GM12864 (cell line): ENCODE measurements around the gene DRC7.
"Not testable (repeated sequence)": the region's sequence is repeated elsewhere in the genome, so short reads cannot be mapped to it uniquely, and the experiment has no call there.

ENCODE experiments used
- DNase-seq: peaks from one replicate; pipeline ENCODE4 v3.0.0-alpha.2; 2011; ENCODE audit warnings: low read depth
- H3K4me3 ChIP-seq: 2 replicates; pipeline ENCODE4 v1.5.1; 2011; ENCODE audit warnings: mild to moderate bottlenecking, low read depth, low read length, control low read depth
- CTCF ChIP-seq: IDR thresholded peaks from 2 replicates; pipeline ENCODE4 v1.5.1; 2011; ENCODE audit warnings: low read depth, mild to moderate bottlenecking, moderate library complexity, low read length, control low read depth, inconsistent platforms; ENCODE audit errors: missing control alignments

Gene DRC7

GRCh38 chr16:57708168-57708567, 13.6 kb downstream of the DRC7 start:
- no peak for TF ChIP-seq CTCF
- no peak for DNase-seq
- H3K4me3 ChIP-seq: no peak overlapping the region

GRCh38 chr16:57709663-57710062, 15.1 kb downstream of the DRC7 start:
- no peak for TF ChIP-seq CTCF
- DNase-seq: no peak
- H3K4me3 ChIP-seq: no peak overlapping the region

GRCh38 chr16:57711346-57711745, 16.7 kb downstream of the DRC7 start:
- no peak for DNase-seq
- no peak for TF ChIP-seq CTCF
- H3K4me3 ChIP-seq: no peak overlapping the region

- no peak overlapping the region for H3K4me3 ChIP-seq
- DNase-seq: no peak
- TF ChIP-seq CTCF: no peak
Observed at GRCh38 chr16:57711993-57712392, 17.4 kb downstream of the DRC7 start.

GRCh38 chr16:57712569-57712968, 18.0 kb downstream of the DRC7 start:
- not testable (repeated sequence) for H3K4me3 ChIP-seq, DNase-seq

- no peak overlapping the region for H3K4me3 ChIP-seq
- no peak for DNase-seq
- TF ChIP-seq CTCF: no peak
Observed at GRCh38 chr16:57713596-57713995, 19.0 kb downstream of the DRC7 start.

- DNase-seq: no peak
- TF ChIP-seq CTCF: no peak
- H3K4me3 ChIP-seq: no peak overlapping the region
Observed at GRCh38 chr16:57714047-57714446, 19.4 kb downstream of the DRC7 start.

- no peak for DNase-seq
- no peak overlapping the region for H3K4me3 ChIP-seq
- peak; percentile 62 for TF ChIP-seq CTCF
Observed at GRCh38 chr16:57720142-57720575, 25.6 kb downstream of the DRC7 start.
